GM12878 (cell line): ENCODE data around the gene RGL1. TPM values are rescaled to one million over a fixed set of nuclear protein-coding genes. Genes with fewer than 3 reads are reported as not detected.

Experiments
- ATAC-seq: fragments of 200-7000 bp; cut with Tn5 transposase; 3 replicates; pipeline ENCODE4 v1.9.1; 2020; ENCODE audit warnings: mild to moderate bottlenecking, moderate library complexity
- BruUV-seq: library from RNA; stranded (reverse); fragments of 400-500 nt; replicated peaks from 2 replicates; lab custom pipeline; 2021; lab: Mats Ljungman, UMichigan
- CTCF ChIA-PET: fragments of 300-600 bp; sonication (Branson Sonifier 250); formaldehyde crosslinking; extraction: SDS; loops from one replicate; lab custom pipeline; 2021; ENCODE audit warnings: inconsistent platforms; lab: Yijun Ruan, JAX
- POLR2A ChIA-PET: fragments of 350-600 bp; formaldehyde crosslinking; extraction: SDS; loops from one replicate; lab custom pipeline; 2021; ENCODE audit warnings: inconsistent platforms; lab: Charles Lee
- RAD21 ChIA-PET: fragments of 300-600 bp; sonication (Branson Sonifier 250); formaldehyde crosslinking; loops from one replicate; lab custom pipeline; 2023; ENCODE audit warnings: antibody characterized with exemption; ENCODE audit not compliant: unreplicated experiment; lab: Charles Lee
- SMC1A ChIA-PET: fragments of 300-600 bp; sonication (Branson Sonifier 250); formaldehyde crosslinking; loops from one replicate; lab custom pipeline; 2023; ENCODE audit not compliant: unreplicated experiment, uncharacterized antibody; lab: Charles Lee
- DNase-seq: peaks from one replicate; pipeline ENCODE4 v3.0.0-alpha.2; 2011; ENCODE audit warnings: low read depth, low spot score
- FAIRE-seq: peaks from 3 replicates; lab custom pipeline; 2011; peaks lifted over from hg19 to GRCh38; lab: Jason Lieb, UNC
- H2AFZ ChIP-seq: 2 replicates; pipeline ENCODE4 v1.6.0; 2011; ENCODE audit warnings: low read depth, low read length, control low read depth; ENCODE audit not compliant: control insufficient read depth
- H3K27ac ChIP-seq: 2 replicates; pipeline ENCODE4 v1.5.1; 2011; ENCODE audit warnings: control low read depth; ENCODE audit not compliant: control insufficient read depth, insufficient read depth
- H3K27me3 ChIP-seq, 2 experiments: replicated peaks in 1 of 2; 2 replicates each; pipeline versions ENCODE4 v1.6.0 to v1.6.1; 2011; ENCODE audit warnings: low read length in 1 of 2; ENCODE audit not compliant: control insufficient read depth in 2 of 2, insufficient read depth in 2 of 2
- H3K36me3 ChIP-seq, 2 experiments: 2 replicates each; pipeline ENCODE4 v1.5.1; 2011; ENCODE audit warnings: low read length in 1 of 2; ENCODE audit not compliant: control insufficient read depth in 2 of 2, insufficient read depth in 2 of 2
- H3K4me1 ChIP-seq: 2 replicates; pipeline ENCODE4 v1.6.1; 2011; ENCODE audit warnings: mild to moderate bottlenecking, low read length, moderate library complexity, mixed read lengths; ENCODE audit not compliant: control insufficient read depth, insufficient read depth
- H3K4me2 ChIP-seq: 2 replicates; pipeline ENCODE4 v1.6.0; 2011; ENCODE audit warnings: control low read depth; ENCODE audit not compliant: control insufficient read depth, insufficient read depth
- H3K4me3 ChIP-seq: fragments of 200-600 bp; sonication (generic); 2 replicates; pipeline ENCODE4 v1.5.1; 2016
- H3K79me2 ChIP-seq: 2 replicates; pipeline ENCODE4 v1.6.0; 2011; ENCODE audit warnings: low read length; ENCODE audit not compliant: control insufficient read depth, insufficient read depth
- H3K9ac ChIP-seq: 2 replicates; pipeline ENCODE4 v1.8.0; 2011; ENCODE audit warnings: low read length, control low read depth, mixed read lengths; ENCODE audit not compliant: control insufficient read depth, insufficient read depth
- H3K9me3 ChIP-seq: replicated peaks from 3 replicates; pipeline ENCODE4 v1.5.1; 2011; ENCODE audit warnings: mild to moderate bottlenecking, low read length; ENCODE audit not compliant: control insufficient read depth, insufficient read depth
- H4K20me1 ChIP-seq: 2 replicates; pipeline ENCODE4 v1.6.0; 2011; ENCODE audit not compliant: control insufficient read depth, insufficient read depth
- BACH1 ChIP-seq: fragments of 450-650 bp; IDR thresholded peaks from 2 replicates; pipeline ENCODE4 v1.6.1; 2017; ENCODE audit warnings: mild to moderate bottlenecking, borderline replicate concordance
- BCL11A ChIP-seq: IDR thresholded peaks from 2 replicates; pipeline ENCODE4 v1.6.1; 2011; ENCODE audit warnings: low read depth, low read length
- BMI1 ChIP-seq: fragments of 450-650 bp; IDR thresholded peaks from 2 replicates; pipeline ENCODE4 v1.6.1; 2016; ENCODE audit warnings: mild to moderate bottlenecking, moderate library complexity, borderline replicate concordance
- EGR1 ChIP-seq, 2 experiments: IDR thresholded peaks; 1 replicate in 1 of 2; 2 replicates in 1 of 2; pipeline ENCODE4 v1.6.1; 2011 to 2012; ENCODE audit warnings: low read depth in 2 of 2, low read length in 2 of 2, borderline replicate concordance in 1 of 2, mild to moderate bottlenecking in 1 of 2, moderate library complexity in 1 of 2
- EP300 ChIP-seq, 2 experiments: fragments of 150-350 bp in 1 of 2; IDR thresholded peaks; 2 replicates each; pipeline ENCODE4 v1.6.1; 2011 to 2012; ENCODE audit warnings: low read depth in 2 of 2, low read length in 2 of 2, borderline replicate concordance in 1 of 2, improper control_type of control experiment in 1 of 2, inconsistent platforms in 1 of 2; ENCODE audit not compliant: control insufficient read depth in 1 of 2
- ETV6 ChIP-seq, 2 experiments: fragments of 450-650 bp in 1 of 2; IDR thresholded peaks in 1 of 2; conservative IDR thresholded peaks in 1 of 2; 2 replicates each; pipeline ENCODE4 v1.6.1; 2014; ENCODE audit warnings: antibody characterized with exemption in 1 of 2, borderline replicate concordance in 1 of 2, low read depth in 1 of 2, mild to moderate bottlenecking in 1 of 2, moderate library complexity in 1 of 2
- FOS ChIP-seq: IDR thresholded peaks from 3 replicates; pipeline ENCODE4 v1.6.1; 2011; ENCODE audit warnings: borderline replicate concordance; ENCODE audit not compliant: insufficient read length; ENCODE audit errors: extremely low read depth
- GATAD2B ChIP-seq: fragments of 450-650 bp; conservative IDR thresholded peaks from 2 replicates; pipeline ENCODE4 v1.6.1; 2017; ENCODE audit warnings: low read depth, mild to moderate bottlenecking, moderate library complexity
- MYB ChIP-seq: fragments of 150-350 bp; IDR thresholded peaks from 2 replicates; pipeline ENCODE4 v1.6.1; 2014; ENCODE audit warnings: mild to moderate bottlenecking, low read depth, low read length, borderline replicate concordance
- RAD21 ChIP-seq: IDR thresholded peaks from 2 replicates; pipeline ENCODE4 v1.6.1; 2011; ENCODE audit warnings: mild to moderate bottlenecking, low read depth, low read length, moderate library complexity; ENCODE audit not compliant: insufficient read depth
- RB1 ChIP-seq: fragments of 450-650 bp; formaldehyde crosslinking; IDR thresholded peaks from 2 replicates; pipeline ENCODE4 v1.6.1; 2017; ENCODE audit warnings: mild to moderate bottlenecking, borderline replicate concordance
- TBL1XR1 ChIP-seq: IDR thresholded peaks from 2 replicates; pipeline ENCODE4 v1.6.1; 2012; ENCODE audit warnings: low read depth, low read length, improper control_type of control experiment
- WGBS: methylation state at CpG from one replicate; pipeline ENCODE4 v1.1.6; 2016; ENCODE audit warnings: low lambda C conversion rate; ENCODE audit not compliant: insufficient replicate concordance, insufficient coverage; ENCODE audit errors: missing lambda C conversion rate; 5-methylcytosine and 5-hydroxymethylcytosine counted together
- in situ Hi-C: fragments of 300-500 bp; cut with MboI; formaldehyde crosslinking; loops from 9 replicates; pipeline ENCODE4 v1.14.3; 2018; ENCODE audit warnings: mixed read lengths
- intact Hi-C: fragments of 100-400 bp; cut with micrococcal nuclease; formaldehyde crosslinking; loops from one replicate; pipeline ENCODE4 v1.14.2; 2022; ENCODE audit not compliant: unreplicated experiment
- polyA plus RNA-seq, 11 experiments: library from polyadenylated mRNA; depleted of rRNA in 4 of 11; unstranded in 6 of 11; stranded (reverse) in 5 of 11; fragments of >200 nt; fragmentation: Nextera tagmentation in 4 of 11; fragmentation: Illumina TruSeq in 1 of 11; extraction: Ambion mirVana in 4 of 11; extraction: Trizol in 1 of 11; gene quantifications; 1 replicate in 1 of 11; 2 replicates in 10 of 11; pipeline versions ENCODE4 v1.2.1 to v1.2.3, GENCODE V29; 2011 to 2016; ENCODE audit warnings: inconsistent platforms in 2 of 11, missing spikeins in 2 of 11, low read depth in 1 of 11
- total RNA-seq, 4 experiments: library from RNA; depleted of rRNA in 3 of 4; stranded (reverse); fragments of >200 nt in 3 of 4; fragmentation: Illumina TruSeq in 1 of 4; extraction: Trizol in 1 of 4; gene quantifications; 2 replicates each; pipeline versions ENCODE4 v1.2.1 to v1.2.3, GENCODE V29; 2013 to 2021
- TF ChIP-seq, protein P1 (sequence below): fragments of 450-650 bp; IDR thresholded peaks from 2 replicates; pipeline ENCODE4 v1.6.1; 2014; ENCODE audit warnings: mild to moderate bottlenecking
- TF ChIP-seq, protein P2 (sequence below): IDR thresholded peaks from 2 replicates; pipeline ENCODE4 v1.6.1; 2011; ENCODE audit warnings: mild to moderate bottlenecking, low read depth, low read length, moderate library complexity; ENCODE audit not compliant: insufficient replicate concordance
- TF ChIP-seq, protein P3 (sequence below): fragments of 450-650 bp; IDR thresholded peaks from 2 replicates; pipeline ENCODE4 v1.6.1; 2017; ENCODE audit warnings: antibody characterized with exemption, mild to moderate bottlenecking, moderate library complexity

Gene RGL1
- total and polyA plus RNA-seq, 10 of the 15 experiments (the other 5 are each of a cell fraction or from before 2014, with no cell fraction given): 8.1 to 25.0 (median 19.0) TPM

DNA sequence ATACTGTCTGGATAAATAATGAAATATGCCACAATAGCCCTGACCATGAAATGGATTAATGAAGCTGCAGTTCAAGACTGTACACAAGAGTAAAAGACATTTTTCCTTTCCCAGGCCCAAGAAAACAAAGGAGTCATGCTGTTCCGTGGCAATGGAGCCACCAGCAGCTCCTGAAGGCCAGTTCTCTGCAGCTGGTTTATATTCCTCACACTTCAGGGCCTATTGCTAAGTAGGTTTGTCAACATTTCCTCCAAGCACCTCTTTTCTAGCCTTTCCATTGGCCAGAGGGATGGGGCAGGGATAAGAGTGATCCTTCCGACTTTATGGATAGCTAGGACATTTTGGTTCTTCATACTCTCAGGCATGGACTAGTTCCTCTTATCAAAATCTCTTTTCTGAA is 24.2 kb upstream of the RGL1 start:
- ChIA-PET SMC1A (interaction anchor here (0.7 to 2.6 kb wide), 2 partner anchors 12 to 135 kb away, joined by 3 to 6 read pairs; no protein-coding TSS in a partner anchor), RAD21 (no interaction called here), CTCF (interaction anchor here (0.9 to 1.1 kb wide), 2 partner anchors 10 to 17 kb away, joined by 3 read pairs; no protein-coding TSS in a partner anchor), POLR2A (interaction anchor here (0.6 kb wide), 1 partner anchor 85 kb away, joined by 3 read pairs; no protein-coding TSS in a partner anchor)
- H3K27ac ChIP-seq: no peak overlapping the region
- H3K4me2 ChIP-seq: no peak overlapping the region
- no peaks in the 10 kb centered on the region for H3K27me3 ChIP-seq
- H4K20me1 ChIP-seq: no peaks in the 10 kb centered on the region
- 45% methylated on average over 2 of the region's 2 CpGs for WGBS
- no peaks in the 10 kb centered on the region for H3K4me1 ChIP-seq
- FAIRE-seq (no peak), ATAC-seq (no peak), DNase-seq (no peak)
- no peaks in the 10 kb centered on the region; the same call in 2 of the 3 replicates for H3K9me3 ChIP-seq
- intact Hi-C loops (no loop called here), in situ Hi-C loops (no loop called here)
- no peaks in the 10 kb centered on the region for H3K36me3 ChIP-seq
- no peaks in the 10 kb centered on the region for H3K79me2 ChIP-seq
- no TSS peak for BruUV-seq
- H2AFZ ChIP-seq: no peak overlapping the region
- no peak overlapping the region for H3K9ac ChIP-seq
- TF ChIP-seq, protein P1, sequence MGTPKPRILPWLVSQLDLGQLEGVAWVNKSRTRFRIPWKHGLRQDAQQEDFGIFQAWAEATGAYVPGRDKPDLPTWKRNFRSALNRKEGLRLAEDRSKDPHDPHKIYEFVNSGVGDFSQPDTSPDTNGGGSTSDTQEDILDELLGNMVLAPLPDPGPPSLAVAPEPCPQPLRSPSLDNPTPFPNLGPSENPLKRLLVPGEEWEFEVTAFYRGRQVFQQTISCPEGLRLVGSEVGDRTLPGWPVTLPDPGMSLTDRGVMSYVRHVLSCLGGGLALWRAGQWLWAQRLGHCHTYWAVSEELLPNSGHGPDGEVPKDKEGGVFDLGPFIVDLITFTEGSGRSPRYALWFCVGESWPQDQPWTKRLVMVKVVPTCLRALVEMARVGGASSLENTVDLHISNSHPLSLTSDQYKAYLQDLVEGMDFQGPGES: no peak
- TF ChIP-seq, protein P2, sequence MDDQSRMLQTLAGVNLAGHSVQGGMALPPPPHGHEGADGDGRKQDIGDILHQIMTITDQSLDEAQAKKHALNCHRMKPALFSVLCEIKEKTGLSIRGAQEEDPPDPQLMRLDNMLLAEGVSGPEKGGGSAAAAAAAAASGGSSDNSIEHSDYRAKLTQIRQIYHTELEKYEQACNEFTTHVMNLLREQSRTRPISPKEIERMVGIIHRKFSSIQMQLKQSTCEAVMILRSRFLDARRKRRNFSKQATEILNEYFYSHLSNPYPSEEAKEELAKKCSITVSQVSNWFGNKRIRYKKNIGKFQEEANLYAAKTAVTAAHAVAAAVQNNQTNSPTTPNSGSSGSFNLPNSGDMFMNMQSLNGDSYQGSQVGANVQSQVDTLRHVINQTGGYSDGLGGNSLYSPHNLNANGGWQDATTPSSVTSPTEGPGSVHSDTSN: no peak
- TF ChIP-seq FOS: no peak
- no peak for TF ChIP-seq GATAD2B
- TF ChIP-seq BCL11A: no peak
- no peak for TF ChIP-seq RB1
- TF ChIP-seq ETV6 (conservative IDR thresholded peaks at IDR 0.05 in 1 of 2, IDR thresholded peaks at IDR 0.05 in 1 of 2; ENCODE audit: borderline replicate concordance in 1 of 2, low read depth in 1 of 2): no peak
- no peak for TF ChIP-seq TBL1XR1
- no peak for TF ChIP-seq EGR1 (IDR thresholded peaks at IDR 0.05; ENCODE audit: borderline replicate concordance in 1 of 2, low read depth in 2 of 2, low read length in 2 of 2)
- TF ChIP-seq, protein P3, sequence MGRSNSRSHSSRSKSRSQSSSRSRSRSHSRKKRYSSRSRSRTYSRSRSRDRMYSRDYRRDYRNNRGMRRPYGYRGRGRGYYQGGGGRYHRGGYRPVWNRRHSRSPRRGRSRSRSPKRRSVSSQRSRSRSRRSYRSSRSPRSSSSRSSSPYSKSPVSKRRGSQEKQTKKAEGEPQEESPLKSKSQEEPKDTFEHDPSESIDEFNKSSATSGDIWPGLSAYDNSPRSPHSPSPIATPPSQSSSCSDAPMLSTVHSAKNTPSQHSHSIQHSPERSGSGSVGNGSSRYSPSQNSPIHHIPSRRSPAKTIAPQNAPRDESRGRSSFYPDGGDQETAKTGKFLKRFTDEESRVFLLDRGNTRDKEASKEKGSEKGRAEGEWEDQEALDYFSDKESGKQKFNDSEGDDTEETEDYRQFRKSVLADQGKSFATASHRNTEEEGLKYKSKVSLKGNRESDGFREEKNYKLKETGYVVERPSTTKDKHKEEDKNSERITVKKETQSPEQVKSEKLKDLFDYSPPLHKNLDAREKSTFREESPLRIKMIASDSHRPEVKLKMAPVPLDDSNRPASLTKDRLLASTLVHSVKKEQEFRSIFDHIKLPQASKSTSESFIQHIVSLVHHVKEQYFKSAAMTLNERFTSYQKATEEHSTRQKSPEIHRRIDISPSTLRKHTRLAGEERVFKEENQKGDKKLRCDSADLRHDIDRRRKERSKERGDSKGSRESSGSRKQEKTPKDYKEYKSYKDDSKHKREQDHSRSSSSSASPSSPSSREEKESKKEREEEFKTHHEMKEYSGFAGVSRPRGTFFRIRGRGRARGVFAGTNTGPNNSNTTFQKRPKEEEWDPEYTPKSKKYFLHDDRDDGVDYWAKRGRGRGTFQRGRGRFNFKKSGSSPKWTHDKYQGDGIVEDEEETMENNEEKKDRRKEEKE: no peak
- no peak for TF ChIP-seq BMI1
- no peak for TF ChIP-seq EP300 (IDR thresholded peaks at IDR 0.05; ENCODE audit: borderline replicate concordance in 1 of 2, control insufficient read depth in 1 of 2, low read depth in 2 of 2, low read length in 2 of 2)
- TF ChIP-seq RAD21: no peak
- TF ChIP-seq MYB: no peak
- TF ChIP-seq BACH1: no peak
- no peak overlapping the region for H3K4me3 ChIP-seq
